Gastroesophageal sphincter (tissue), 3 donors: ENCODE results near the gene VSTM4.

Source experiments
- POLR2A ChIP-seq, 2 donors: fragments of 450-650 bp; IDR thresholded peaks; one replicate each; pipeline ENCODE4 v1.6.1; 2017; ENCODE audit warnings: antibody characterized with exemption in 2 of 2, mild to moderate bottlenecking in 2 of 2, moderate library complexity in 1 of 2
- POLR2AphosphoS5 ChIP-seq: sonication (generic); formaldehyde crosslinking; IDR thresholded peaks from one replicate; pipeline ENCODE4 v1.6.1; 2017; ENCODE audit warnings: antibody characterized with exemption
- TF ChIP-seq, protein P1 (sequence below), 4 experiments: fragments of 200-600 bp in 2 of 4; fragments of 450-650 bp in 2 of 4; sonication (generic) in 1 of 4; IDR thresholded peaks; one replicate each; pipeline ENCODE4 v1.5.1; 2017 to 2019; ENCODE audit warnings: antibody characterized with exemption in 4 of 4, mild to moderate bottlenecking in 2 of 4, moderate library complexity in 2 of 4

DNA sequence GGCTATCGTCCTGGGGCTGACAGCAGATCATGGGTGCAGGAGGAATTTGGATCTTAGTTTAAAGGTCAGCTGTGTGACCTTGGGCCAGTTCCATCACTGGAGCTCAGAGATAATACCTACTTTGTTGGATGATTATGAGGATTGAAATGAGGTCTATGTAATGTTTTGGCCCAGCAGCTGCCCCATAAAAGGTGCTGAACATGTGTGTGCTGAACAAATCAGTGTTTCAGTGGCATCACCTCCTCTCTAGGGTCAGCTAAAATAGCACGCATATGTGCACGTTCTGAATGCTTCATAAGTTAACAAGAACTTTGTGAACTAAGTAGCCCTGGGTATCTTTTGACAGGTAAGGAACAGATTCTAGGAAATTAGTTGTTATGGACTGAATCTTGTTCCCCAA, 90.8 kb downstream of the VSTM4 start:
- TF ChIP-seq, protein P1, sequence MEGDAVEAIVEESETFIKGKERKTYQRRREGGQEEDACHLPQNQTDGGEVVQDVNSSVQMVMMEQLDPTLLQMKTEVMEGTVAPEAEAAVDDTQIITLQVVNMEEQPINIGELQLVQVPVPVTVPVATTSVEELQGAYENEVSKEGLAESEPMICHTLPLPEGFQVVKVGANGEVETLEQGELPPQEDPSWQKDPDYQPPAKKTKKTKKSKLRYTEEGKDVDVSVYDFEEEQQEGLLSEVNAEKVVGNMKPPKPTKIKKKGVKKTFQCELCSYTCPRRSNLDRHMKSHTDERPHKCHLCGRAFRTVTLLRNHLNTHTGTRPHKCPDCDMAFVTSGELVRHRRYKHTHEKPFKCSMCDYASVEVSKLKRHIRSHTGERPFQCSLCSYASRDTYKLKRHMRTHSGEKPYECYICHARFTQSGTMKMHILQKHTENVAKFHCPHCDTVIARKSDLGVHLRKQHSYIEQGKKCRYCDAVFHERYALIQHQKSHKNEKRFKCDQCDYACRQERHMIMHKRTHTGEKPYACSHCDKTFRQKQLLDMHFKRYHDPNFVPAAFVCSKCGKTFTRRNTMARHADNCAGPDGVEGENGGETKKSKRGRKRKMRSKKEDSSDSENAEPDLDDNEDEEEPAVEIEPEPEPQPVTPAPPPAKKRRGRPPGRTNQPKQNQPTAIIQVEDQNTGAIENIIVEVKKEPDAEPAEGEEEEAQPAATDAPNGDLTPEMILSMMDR (IDR thresholded peaks at IDR 0.05): no peak
- TF ChIP-seq POLR2AphosphoS5 (no peak), POLR2A (IDR thresholded peaks at IDR 0.05) (no peak)
